GM18868 (cell line): ENCODE measurements around the gene TXK.
"Not testable (repeated sequence)": the region's sequence is repeated elsewhere in the genome, so short reads cannot be mapped to it uniquely, and the experiment has no call there.

Experiments used
- ATAC-seq: cut with Tn5 transposase; IDR thresholded peaks from one replicate; pipeline ENCODE4 v1.9.1; 2021; ENCODE audit warnings: mild to moderate bottlenecking, moderate library complexity; ENCODE audit not compliant: unreplicated experiment

The TXK gene

DNA sequence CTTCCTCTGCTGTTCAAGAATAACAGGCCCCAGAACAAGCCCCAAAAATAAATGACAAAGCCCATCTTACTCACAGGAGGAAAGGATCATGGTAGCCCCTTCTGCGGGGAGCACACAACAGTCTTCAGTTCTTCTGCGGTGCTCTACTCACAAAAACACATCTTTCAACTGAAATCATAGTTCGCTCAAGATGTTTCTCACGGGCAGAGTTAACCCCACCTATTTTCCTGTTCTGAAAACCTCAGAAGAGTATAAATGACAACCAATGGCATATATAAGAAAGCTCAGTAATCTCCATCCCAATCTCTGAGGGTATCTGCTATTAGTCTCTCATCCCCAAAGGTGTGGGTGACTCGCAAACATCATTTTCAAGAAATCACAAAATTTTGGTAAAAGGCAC, at the start of gene TXK:
Gene TXK (minus strand): TSS at position 170 of the 400 bp plus-strand sequence. CDS start 80 bp downstream, at position 90.
- no peak for ATAC-seq

DNA sequence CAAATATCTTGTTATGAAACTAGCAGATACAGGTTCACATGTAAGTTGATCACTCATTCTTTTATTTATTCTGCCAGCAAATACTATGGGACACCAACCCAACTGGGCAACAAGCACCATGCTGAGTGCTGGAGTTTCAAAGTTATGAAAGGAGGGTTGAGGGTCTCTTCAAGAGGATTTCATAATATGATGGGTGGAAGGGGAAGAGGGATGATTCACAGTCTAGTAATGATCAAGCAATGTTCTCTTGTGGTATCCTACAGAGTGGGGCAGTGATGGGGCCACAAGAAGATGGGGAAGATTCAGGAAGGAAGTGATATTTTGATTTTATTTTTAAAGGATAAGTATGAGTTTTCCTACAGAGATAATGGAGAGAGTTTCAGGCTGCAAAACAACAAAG, 46.2 kb upstream of the TXK start:
- ATAC-seq: peak; percentile 36

DNA sequence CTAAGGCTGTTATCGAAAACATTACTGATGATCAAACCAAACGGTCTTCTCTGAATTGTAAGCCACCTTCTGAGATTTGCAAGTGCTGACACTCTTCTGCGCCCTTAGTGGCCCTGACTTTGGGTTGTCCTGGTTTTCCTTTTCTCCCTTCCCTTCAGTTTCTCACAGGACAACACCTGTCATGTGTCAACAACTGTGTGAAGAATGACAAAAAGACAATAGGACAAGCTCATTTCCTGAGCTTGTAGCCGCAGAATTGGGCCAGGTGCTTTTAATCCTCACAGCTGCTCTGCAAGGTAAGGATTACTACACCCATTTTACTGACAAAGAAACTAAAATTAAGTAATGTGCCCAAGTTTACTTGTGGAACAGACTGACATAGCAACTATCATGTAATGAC, 44.9 kb upstream of the TXK start:
- no peak for ATAC-seq

DNA sequence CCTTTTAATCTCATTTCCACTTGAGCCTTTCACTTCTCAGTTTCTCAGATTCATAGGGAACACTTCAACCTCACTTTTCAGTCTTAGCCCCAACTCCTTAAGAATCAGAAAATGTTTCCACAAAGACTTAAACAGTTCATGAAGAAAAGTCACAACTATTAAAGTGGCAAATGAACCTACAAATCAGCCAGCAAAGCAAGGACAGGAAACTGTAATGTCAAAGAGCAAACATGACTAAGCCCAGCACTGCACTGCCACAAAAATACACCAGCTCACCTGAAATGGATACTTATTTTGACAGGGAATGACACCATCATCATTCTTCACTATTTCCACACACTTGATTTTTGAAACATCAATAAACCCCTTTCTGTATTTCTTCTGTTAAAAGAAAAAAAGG, 41.8 kb upstream of the TXK start:
- no peak for ATAC-seq

DNA sequence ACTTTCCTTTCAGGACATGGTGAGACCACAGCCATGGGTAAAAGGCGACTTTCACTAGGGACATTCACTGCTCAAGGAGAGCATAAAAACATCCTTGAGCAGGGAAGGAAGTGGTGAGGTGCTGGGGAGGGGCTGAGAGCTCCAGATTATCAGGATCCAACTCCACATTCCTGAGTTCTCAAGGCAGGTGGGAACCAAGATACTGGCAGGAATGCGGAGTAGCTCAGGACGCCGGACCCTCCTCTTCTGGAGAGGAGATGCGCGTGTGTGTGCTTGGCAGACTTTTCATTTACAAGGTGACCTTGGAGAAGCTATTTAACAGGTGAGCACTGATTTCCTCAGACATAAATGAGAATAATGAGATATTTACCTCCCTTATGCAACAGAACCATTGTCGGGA, 41.3 kb upstream of the TXK start:
- ATAC-seq: no peak

DNA sequence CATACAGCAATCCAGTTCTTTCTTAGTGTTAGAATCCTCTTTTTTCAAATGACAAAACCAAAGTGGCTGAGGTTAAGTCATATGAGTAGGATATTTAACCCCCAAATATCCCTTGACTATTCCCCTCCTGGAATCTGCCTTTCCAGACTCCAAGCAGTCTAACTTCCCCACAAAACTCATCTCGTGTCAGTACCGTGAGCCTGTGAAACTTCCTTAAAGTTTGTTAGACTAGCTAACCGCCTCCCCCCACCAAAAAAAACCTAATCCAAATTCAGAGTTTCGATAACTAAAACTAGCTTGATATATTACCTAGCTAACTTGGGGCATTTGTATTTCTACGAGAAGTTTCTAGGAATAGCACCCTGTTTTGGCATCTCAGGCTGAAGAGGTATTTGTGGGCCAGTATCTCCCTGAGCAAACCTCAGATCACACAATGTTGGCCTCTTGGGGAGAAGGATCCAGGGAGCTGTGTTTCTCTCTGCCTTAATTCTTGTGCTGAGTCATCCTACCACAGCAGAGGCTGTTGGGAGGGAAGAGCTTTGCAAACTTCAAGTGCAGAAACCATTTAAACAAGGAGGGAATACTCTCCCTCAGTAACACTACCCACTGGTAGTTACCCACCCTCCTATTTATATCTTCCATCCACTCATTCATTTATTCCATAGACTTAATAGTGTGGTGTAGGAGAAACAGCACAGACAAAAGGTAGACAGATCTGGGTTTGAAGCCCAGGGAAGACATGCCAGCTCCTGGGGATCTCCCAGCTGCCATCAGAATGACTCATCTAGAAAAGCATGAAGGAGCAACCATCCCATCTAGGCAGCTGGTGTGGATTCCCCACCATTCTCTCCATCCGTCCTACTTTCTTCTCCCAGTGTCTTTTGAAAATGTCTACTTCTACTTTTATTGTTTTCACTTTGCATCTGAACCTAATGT, 39.3 kb upstream of the TXK start:
- peak; percentile 73 for ATAC-seq

DNA sequence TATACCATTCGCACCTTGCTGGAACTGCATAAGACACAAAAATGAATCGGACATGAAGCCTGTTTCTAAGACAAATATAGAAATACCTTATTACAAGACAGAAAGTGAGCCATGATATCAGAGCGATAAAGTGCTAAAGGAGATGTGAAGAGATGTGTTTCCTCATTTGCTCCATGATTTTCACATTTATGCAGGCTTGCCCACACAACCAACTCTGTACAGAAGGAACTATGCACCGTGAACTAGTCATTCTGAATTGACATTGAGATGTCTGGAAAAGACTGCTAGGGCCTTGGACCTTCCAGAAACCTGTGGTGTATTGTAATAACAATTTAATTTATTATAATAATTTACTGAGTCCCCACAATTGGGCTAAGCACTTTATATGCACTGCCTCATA, 38.6 kb upstream of the TXK start:
- no peak for ATAC-seq

DNA sequence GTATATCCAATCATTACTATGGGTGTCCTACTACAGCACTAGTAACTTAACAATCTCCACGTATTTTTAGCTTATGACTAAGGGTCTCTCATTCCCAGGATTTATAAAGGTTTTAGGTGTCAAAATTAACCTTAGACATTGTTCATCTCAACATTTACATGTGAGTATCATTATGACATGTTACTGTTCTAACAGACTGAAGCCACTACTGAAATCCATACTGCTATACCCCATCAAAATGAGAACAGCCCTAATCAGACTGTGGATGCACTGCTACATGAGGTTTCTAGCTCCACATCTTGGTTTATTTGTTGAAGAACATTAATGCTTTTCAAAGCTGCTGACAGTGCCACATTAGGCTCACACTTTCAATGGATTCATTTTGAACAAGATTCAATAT, 35.6 kb upstream of the TXK start:
- ATAC-seq: no peak

DNA sequence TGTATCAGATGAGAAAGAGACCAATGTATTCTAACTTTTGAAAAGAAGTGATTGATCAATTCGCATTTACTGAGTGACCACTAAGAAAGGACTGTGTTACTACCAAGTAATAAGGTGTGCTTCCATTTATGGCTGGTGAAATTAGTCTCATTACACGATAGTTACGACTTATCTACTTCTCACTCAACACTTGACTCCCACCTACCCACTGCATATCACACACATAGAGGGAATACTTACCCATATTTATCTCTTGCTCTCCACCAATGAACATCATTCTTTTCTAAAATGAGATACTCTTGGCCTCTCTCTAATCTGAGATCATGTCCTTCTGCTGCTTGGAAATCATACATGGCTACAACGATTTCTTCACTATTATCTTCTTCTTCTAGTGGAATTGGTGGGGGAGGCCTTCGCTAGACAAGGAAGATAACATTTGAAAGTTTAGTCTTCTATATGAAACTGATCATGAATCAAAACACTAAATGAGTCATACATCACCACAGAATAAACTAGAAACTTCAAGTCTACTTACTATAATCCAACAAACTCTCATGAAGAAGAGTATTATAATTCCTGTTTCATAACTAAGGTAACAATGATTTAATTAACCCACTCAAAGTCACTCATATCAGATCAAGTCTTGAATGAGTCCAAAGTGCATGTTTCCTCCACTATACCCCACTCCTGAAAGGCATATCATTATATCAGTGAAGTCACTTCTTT, 33.7 kb upstream of the TXK start:
- ATAC-seq: peak; percentile 62

DNA sequence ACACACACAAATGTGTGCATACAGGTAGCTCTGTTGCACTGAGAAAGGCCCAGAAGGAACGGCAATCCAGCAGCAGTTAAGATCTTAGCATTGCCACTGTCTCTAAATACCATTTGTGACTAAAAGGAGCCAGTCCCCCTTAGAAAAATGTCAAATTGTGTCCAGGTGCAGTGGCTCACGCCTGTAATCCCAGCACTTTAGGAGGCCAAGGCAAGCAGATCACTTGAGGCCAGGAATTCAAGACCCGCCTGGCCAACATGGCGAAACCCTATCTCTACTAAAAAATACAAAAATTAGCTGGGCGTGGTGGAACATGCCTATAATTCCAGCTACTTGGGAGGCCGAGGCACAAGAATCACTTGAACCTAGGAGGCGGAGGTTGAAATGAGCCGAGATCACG, 30.5 kb upstream of the TXK start:
- ATAC-seq: not testable (repeated sequence)

DNA sequence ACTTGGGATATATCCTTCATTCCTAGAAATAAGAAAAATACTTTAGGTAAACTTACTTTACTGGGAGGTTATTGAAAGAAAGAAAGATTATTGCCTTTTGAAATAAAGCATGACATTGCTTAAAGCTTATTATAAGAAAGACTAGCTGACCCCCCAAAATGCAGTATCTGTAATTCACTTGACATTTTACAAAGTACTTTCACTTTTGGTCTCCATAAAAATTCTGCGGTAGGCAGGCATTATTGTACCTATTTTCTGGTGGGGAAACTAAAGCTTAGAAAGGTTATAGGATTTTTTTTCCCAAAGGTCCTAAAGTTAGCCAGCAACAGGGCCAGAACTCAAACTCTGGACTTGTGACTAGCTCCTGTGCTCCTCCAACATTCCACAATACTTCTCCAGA, 29.7 kb upstream of the TXK start:
- ATAC-seq: no peak

DNA sequence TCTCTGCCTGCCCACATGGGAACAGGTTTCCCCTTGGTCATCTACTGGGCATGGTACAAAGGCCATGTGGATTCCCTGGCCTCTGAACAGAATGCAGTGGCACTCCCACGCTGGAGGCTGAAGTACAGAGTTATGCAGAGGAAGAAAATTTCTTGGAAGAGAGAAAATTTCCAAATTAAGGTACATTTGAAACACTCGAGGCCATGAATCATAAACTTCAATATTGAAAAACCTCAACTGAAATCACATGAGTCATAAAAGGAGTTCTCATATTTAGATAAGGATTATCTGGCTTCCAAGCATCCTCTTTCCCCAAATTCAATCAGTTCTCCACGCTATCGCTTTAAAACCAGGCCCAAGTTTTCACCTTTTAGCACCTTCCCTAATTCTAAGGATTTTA, 28.1 kb upstream of the TXK start:
- ATAC-seq: no peak

DNA sequence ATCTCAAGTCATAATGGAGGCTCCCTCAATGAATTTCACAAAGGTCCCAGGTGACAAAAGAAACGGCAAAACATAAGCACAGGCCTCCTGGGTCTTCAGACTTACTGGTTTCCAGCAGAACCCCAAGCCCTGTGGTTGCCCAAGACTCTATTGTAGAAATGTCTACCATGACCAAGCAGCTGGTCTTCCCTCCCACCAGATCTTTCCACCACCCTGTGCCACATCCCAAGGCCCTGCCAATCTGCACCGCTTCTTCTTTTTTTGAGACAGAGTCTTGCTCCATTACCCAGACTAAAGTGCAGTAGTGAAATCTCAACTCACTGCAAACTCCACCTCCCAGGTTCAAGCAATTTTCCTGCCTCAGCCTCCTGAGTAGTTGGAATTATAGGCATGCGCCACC, 23.2 kb upstream of the TXK start:
- no peak for ATAC-seq

DNA sequence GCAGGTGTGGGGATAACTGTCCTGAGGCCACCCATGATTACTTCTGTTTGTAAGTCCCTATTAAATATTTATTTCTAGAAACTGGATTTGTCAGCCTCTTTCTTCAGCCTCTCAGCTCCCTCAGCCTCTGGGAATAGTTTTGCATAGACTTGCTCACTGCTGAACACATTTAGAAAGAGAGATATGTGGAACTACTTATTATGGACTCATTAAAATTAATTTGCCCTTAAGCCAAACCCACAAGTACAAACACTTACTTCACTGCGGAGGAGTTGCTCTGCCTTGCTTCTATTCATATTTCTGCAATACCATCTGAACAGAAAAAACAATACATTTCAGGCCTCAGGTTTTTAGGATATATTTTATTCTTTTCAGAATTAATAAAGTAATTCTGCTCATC, 22.4 kb upstream of the TXK start:
- ATAC-seq: no peak

DNA sequence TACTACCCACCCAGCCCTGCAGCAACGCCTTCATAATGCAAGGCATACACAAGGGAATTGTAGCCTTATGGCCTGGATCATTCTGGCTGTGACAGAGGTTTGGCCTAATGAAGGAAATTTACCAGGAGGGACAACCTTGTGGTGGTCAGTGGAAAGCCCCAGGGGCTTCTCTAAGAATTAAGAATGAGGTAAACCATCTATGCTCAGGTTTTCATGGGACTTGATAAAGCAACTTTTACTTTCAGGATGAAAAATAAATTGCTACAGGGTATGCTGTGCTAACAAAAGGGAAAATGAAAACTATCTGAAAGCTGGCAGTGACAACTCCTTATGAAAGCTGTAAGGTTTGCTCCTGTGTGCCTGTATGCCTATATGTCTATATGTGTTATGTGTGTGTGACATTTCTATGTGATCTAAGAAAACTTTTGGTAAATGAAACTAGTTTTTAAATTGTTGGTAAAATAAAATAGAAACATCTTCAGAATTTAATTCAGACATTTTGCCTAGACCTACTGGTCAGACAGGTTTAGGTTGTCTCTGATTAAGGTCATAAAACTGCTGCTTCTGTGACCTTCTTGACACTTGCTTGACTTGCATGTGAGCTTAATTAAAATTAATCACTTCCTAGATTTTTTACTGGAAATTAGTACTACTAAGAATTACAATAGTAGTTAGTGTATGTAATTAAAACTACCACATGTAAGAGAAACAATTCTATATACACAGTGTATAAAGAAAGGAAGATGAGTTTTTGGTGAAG, 19.9 kb upstream of the TXK start:
- ATAC-seq: peak; percentile 84

DNA sequence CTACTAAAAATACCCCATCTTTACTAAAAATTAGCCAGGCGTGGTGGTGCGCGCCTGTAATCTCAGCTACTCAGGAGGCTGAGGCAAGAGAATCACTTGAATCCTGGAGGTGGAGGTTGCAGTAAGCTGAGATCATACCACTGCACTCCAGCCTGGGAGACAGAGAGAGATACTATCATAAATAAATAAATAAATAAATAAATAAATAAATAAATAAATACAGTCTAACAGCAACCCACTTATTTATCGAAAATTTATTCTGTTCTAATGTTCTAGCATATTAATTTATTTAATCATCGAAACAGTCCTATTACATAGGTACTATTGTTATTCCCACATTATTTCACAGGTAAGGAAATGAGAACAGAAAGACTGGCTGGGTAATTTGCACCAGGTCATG, 18.2 kb upstream of the TXK start:
- ATAC-seq: no peak

DNA sequence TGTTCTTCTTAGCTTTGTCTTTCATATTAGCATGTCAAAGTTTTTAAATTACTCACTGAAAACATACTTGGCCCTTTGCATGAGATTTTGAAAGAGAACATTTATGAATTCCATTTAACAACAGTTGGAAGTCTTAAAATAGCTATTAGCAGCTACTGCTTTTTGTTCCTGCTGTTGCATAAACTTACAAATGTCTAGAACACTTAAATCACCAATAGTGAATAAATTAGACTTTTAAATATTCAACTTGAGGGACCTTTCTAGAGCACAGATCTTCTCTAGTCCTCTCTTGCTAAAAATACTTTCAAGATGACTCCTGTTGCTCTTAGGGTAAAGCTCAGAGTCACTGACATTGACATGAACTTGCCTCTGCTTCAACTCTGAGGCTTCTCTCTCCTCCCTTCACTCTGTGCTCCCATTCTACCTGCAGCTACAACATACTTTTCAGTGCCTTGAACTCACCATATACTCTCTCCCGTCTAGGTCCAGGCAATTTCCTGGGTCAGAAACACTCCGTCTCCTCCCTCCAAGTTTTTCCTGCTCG, 15.8 kb upstream of the TXK start:
- peak; percentile 33 for ATAC-seq

DNA sequence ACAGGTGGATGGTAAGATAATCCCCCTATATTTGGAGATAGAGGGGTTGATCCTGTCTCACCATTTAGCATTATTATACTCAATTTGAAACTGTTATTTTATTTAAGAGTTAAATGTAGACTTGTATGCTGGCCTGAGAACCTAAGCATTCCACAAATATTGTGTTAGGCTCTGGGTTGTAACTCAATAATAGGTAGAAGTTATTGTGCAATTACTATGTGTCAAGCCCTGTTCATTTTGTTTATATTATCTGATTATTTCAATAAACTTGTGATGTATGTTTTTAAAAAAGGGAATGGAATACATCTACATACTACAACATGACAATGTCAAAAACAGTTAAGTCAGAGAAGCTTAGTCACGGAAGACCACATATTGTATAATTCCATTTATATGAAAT, 13.6 kb upstream of the TXK start:
- ATAC-seq: no peak

DNA sequence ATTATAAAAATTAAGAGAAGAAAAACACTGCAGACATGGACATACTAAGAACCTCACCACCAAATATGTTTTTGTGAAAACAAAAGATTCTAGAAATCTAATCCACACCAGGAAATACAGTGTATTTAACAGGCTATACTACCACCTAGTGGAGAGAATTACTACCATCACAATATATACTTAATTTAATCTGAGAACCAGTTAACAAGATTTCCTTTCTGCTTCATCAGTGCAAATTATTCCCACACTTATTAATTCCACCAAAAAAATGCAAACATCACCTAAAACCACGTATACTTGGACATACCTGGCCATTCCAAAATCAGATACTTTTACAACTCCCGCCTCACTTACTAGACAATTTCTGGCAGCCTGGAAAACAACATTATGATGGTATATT, 7.0 kb upstream of the TXK start:
- ATAC-seq: no peak

DNA sequence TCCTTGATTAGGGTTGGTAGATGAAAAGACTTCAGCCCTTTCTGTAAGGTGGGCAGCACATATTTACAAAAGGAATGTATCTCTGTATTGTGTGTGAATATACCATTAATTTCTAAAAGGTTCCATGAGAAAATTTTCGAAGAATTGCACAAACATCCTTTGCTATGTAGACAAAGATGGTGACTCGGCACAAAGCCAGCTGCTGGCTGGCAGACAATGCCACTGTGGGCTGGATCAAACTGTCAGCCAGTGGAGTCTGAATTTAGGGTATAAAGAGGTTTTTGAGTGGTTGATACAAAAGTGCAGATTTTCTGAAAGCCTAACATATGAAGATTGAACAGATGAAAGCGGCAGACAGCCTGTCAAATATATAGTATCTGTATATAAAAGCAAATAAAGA, 5.6 kb upstream of the TXK start:
- no peak for ATAC-seq

DNA sequence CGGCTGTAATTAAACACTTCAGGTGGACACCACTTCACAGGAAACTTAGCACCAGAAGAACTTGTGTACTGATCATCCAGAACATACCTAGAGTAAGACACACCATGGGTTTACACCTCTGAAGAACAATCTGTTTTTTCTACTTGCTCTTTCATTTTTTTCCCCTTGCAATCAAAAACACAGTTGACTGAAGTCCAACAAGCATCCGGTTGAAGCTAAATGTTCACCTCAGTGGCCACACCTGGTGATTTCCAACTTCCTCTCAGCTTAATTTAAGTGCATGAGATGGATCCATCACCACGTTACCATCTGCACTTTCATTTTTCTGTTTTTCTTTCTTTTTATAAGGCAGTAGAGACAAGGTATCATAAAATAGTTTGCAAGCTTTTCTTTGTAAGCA, 4.9 kb upstream of the TXK start:
- ATAC-seq: peak; percentile 89
